GM19463 (cell line): Measurements from ENCODE around the gene PDE4DIP.
"Not testable (repeated sequence)": the region's sequence is repeated elsewhere in the genome, so short reads cannot be mapped to it uniquely, and the experiment has no call there.

Experiments
- ATAC-seq: cut with Tn5 transposase; IDR thresholded peaks from one replicate; pipeline ENCODE4 v1.9.1; 2021; ENCODE audit warnings: mild to moderate bottlenecking, moderate library complexity; ENCODE audit not compliant: unreplicated experiment

The PDE4DIP gene

DNA sequence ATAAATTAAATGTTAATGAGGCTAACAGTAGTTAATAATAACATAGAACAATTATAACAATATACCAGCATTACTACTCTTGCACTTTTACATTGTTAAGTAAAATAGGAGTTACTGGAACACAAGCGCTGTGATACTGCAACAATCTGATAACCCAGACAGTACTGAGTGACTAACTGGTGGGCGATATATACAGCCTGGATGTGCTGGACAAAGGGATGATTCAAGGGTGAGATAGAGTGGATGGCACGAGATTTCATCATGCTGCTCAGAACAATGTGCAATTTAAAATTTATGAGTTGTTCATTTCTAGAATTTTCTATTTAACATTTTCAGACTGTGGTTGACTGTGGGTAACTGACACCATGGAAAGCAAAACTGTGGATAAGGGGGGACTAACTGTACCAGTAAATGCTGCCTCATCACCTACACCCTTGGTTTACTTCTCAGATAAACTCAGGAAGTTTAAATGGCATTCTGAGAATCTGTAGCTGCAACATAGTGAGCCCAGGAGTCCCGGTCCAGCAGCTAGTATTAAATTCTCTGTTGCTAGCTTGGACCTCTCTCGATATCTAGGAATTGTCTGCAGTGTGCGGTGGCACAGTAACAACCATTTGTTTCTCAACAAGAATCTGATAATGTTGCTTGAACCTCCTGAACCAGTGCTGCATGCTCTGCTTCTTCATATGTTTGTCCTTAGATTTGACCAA is 24.9 kb downstream of the PDE4DIP start:
- not testable (repeated sequence) for ATAC-seq

DNA sequence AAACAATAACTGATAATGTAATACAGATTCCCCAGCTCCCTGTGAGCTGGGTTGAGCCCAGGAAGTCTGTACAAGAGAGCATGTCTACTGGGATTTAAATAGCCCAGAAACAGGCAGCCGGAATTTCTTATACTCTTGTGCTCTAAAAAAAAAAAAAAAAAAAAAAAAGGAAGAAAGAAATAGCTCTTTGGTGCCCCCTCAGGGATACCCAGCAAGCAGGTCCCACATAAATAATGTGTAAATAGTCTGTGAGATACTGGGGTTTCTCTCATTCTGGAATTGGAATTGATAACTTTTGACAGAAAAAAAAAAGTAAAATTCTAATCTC is 25.4 kb downstream of the PDE4DIP start:
- ATAC-seq: not testable (repeated sequence)

DNA sequence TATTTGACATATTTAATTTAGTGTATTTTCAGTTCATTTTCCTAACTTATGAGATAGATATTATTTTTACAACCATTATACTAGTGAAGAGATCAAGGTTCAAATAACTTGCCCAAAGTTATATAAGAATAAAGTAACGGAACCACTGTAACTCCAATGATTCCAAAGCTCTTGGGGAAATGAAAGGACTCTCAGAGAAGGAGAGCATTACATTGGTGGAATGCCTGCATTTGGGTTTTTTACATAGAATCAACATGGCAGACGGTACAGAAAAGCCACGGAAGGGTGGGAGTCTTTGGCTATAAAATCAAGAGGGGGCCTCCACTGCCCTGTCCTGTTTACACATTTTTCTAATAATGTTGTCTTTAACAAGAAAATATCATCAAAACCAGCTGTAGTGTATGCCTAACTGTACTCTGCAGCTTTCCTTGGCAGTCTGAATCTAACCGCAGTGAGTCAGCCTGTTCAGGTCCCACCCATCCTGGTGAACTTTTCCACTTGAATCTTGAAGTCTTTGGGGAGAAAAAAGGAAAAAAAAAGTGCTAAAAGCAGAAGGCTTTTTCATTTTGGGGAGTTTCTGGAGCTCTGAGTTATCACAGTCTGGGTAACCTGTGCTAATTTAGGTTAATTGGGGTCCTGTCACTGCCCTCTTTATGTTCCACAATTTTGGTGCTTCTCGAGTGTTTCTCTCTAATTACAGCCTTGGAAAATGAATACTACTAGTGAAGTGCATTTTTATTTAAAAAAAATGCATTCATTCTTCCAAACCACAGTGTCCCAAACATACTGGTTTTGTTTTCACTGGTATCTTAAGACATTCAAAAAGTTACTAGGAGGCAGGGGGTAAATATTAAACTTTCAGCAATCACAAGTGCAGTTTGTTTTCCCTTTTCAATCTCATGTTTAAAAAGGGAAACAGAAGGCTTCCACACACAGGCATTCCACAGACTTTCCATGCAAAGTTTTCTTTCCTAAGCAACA is 30.5 kb downstream of the PDE4DIP start:
- not testable (repeated sequence) for ATAC-seq

DNA sequence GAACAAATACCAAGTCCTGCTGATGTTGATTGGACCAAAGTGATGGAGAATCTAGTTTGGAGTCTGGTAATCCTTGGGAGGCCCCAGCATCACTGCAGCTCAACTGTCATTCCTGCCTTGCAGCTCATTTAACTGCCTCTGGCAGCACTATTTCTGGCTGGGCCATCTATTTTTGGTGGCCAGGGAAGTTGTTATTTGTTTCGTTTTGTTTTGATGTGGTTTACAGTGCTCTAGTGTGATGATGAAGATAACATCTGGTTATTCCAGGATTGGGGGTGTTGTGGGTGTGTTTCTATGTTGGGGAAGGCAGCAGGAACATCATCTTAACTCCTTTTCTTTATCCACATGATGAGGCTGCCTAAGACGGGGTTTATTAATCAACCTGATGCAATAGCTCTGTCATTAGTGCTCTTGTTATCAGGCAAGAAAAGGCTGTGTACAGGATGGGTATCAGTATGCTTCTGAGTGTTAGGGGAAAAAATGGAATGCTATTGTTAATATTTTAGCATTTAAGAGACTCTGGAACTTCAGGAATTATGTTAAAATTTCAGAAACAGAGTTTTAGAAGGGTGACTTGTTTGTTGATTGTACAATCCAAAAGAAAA is 35.7 kb downstream of the PDE4DIP start:
- ATAC-seq: not testable (repeated sequence)

DNA sequence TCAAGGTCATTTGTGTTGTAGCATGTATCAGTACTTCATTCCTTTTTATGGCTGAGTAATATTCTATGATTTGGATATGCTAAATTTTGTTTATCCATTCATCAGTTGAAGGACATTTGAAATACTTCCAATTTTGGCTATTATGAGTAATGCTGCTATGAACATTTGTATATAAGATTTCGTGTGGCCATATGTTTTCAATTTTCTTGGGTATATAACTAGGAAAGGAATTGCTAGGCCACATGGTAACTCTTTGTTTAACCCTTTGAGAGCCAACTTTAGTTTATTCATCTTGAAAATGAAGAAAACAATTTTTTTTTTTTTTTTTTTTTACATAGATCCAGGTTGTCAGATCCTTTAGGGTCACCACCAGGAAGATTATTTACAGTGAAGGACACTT is 37.0 kb downstream of the PDE4DIP start:
- not testable (repeated sequence) for ATAC-seq

DNA sequence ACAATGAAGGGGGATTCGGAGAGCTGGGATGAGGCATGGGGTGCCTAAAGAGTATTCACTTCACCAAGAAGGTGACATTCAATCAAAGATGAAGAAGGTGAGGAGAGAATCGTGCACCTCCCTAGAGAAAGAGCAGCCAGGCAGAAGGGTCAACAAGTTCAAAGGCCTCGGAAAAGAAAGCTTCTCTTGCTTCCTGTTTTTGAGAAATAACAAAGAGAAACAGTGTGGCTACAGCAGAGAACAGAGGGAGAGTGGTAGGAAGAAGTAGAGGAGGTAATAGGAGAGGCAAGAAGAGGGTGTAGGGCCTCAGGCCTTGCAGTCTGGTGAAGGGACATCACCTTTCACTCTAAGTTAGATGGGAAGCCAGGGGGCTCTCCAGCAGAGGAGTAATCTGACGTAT is 41.0 kb downstream of the PDE4DIP start:
- peak; percentile 54 for ATAC-seq

DNA sequence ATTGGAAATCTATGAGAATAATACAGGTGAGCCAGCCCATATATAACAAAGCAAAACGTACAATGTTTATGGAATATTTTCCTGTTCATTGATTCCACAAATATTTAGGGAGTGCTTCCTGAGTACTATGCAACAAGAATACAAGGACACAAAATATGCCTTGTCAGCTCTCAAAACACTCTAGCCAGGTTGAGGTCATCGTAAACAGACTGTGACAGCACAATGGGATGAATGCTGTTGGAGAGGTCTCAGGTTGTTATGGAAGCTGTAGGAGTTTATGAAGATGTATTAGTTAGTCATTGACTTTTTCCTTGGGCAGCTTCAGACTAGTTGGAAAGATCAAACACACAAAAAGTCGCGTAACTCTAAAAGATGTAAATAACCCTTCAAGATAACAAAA is 42.1 kb downstream of the PDE4DIP start:
- not testable (repeated sequence) for ATAC-seq

DNA sequence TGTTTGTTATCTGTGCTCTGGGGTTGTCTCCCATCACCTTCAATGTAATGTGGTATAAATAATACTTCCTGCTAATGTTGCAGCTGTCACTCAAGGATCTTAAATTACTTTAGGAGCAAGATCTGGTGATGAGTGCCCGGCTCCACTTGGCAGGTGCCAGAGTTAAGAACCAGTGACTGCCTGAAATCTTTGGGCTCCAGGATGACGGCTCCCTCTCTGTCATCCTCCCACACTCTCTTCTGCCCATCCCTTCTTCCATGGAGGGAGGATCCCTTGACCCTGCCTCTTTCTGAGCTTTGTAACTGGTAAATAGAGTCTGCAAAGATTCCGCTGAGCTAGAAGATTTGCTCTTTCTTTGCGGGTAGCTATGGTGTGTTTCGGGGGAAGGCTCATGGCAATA is 44.4 kb downstream of the PDE4DIP start:
- ATAC-seq: not testable (repeated sequence)

DNA sequence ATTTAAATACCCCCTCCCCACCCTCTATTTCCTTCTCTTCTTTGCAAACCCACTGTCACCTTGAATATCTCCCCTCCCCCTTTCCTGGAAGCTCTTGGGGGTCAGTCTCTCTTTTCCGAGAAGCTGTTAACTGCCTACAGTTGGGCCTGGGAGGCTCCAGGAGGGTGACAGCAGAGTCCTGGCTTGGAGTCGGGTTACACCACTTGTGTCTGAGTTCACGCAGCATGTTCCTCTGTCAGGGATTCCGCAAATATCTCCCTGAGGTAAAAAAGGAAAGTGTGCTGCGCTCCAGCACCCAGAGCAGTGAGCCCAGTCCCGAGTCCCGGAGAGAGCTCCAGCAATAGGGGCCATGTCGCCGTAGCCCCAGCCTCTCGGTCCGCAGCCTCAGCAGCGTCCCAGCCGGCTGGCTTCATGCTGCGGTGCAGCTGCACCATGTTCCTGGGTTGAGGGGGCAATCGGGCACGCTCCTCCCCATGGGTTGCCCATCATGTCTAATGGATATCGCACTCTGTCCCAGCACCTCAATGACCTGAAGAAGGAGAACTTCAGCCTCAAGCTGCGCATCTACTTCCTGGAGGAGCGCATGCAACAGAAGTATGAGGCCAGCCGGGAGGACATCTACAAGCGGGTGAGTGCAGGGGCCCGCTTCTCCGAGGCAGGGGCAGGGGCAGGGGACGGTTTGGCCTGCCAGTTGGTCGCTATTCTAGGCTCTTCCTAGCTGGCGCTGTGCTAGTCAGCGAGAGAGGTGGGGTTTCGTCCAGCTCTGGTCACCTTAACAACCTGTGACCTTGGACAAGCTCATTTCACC is 45.2 kb downstream of the PDE4DIP start:
- ATAC-seq: not testable (repeated sequence)

DNA sequence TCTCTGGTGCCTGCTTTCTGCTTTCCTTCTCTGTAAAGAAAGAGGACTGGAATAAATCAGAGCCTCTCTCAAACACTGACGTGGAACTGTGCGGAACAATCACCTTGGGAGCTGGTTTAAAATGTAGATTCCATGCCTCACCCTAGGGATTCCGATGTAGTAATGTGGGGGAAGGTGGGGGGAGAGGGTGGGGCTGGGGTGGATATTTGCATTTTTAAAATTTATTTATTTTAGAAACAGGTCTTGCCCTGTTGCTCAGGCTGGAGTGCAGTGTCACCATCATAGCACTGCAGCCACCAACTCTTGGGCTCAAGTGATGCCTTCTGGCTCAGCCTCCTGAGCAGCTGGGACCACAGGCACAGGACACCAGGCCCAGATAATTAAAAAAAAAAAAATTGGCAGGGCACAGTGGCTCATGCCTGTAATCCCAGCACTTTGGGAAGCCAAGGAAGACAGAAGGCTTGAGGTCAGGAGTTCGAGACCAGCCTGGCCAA is 45.9 kb downstream of the PDE4DIP start:
- ATAC-seq: not testable (repeated sequence)

DNA sequence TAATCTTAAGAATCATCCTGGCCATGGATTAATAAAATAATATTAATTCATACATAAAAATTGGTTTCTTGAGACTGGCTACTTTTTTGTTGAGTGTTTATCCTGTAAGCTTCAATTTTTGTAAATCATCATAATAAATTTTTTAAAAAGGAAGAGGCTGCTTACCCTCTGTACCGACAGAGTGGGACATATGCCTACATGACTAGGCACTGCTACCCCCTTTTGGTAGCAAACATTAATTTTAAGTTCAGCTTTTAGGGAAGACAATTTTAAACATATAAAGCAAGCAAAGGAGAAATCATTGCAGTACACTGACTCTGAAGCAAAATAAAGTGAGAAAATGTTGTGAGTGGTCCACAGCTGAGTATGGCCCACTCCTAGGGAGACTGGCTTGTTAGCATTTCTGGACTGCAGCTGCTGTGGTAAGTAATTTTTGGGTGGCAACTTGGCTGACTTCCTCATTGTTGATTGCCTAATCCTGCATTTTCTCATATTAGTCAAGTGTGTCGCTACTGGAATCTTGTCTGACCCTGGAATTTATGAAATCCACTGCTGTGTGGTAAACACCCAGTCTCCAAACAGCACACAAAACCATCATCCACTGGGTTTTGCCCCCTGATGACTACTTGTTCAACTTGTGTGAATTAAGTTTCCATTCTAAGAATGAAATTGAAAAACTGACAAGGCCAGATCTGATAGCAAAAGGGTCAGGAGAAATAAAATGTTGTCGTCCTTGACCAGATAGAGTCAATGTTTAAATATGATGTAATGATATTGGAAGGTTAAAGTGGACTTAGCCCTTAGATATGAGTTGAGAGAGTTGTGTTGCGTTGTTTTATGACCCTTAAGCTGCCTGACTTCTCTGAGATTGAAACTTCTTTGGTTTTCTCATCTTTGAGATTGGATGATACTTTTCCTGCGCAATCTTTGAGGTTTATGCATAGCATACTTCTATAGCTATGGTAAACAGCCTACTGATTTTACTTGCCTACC is 50.4 kb downstream of the PDE4DIP start:
- ATAC-seq: not testable (repeated sequence)

DNA sequence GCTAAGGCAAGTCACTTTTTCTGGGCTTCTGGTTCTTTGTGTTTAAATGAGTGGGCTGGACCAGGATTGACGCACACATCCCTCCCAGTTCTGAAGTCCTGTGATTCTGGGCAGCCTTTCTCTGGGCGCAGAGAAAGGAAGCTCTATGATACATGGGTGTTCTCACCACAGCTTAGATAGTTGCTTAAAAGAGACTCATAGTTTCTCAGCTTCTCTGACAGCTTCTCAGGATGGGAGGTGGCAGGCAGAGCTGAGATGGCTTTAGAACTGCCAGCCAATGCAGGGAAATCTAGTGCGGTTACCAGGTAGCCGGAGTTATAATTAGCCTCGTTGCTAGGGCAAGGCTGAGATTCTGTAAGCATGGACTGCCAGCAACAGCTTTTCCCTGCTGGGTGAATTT is 55.8 kb downstream of the PDE4DIP start:
- not testable (repeated sequence) for ATAC-seq

DNA sequence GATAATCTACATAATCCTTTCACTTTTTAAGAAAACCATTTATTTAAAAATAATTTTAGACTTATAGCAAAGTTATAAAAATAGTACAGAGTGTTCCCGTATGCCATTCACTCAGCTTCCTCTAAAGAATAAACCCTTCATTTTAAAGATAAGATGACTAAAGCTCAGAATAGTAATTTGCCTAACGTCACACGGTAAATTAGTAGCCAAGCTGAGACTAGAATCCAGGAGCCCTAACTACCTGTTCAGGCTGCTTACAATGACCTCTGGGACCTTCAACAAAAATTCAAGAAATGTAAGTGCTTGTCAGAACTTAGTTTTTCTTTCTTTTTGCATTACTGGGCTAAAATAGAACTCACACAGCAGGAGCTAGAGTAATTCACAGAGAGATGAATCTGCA is 56.5 kb downstream of the PDE4DIP start:
- not testable (repeated sequence) for ATAC-seq

DNA sequence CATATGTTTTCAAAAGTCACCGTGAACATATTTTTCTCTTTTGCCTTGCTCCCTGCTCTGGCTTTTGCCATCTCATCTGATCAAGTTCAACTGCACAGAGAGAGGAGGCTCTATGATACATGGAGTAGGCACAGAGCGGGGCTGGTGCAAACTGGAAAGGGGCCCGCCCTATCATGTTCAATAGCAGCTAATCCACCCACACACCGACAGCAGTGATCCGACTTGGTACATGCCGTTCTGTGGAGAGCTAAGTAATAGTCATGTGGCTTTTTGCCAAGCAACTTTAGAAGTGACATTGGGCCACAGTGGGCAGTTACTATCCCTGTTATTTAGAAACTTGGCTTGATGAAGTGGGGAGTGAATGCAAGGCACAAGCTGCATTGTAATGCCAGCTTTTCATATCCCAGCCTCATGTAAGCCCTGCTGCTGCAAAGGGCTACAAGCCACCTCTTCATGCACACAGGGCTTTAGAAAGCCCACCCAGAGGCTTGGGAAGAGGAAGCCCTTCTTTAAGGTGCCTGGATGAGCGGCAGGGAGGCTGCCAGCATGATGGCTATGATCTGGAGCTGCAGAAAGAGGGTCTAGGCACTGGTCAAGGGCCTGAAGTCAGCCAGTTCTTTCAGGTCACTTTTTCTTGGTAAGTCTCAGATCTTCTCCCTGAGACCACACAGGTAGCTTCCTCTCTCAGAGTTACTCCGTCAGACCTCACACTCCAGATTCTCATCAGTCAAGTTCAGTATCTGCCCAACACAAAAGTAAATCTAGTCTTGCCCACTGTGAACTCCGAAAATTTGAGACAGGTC is 57.1 kb downstream of the PDE4DIP start:
- ATAC-seq: not testable (repeated sequence)

DNA sequence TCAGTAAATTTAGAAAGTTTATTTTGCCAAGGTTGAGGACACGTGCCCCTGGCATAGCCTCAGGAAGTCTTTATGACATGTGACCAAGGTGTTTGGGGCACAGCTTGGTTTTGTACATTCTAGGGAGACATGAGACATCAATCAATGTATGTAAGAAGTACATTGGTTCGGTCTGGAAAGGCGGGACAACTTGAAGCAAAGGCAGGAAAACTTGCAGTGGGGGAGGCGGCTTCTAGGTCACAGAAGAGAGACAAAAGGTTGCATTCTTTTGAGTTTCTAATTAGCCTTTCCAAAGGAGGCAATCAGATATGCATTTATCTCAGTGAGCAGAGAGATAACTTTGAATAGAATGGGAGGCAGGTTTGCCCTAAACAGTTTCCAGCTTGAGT is 57.7 kb downstream of the PDE4DIP start:
- not testable (repeated sequence) for ATAC-seq

DNA sequence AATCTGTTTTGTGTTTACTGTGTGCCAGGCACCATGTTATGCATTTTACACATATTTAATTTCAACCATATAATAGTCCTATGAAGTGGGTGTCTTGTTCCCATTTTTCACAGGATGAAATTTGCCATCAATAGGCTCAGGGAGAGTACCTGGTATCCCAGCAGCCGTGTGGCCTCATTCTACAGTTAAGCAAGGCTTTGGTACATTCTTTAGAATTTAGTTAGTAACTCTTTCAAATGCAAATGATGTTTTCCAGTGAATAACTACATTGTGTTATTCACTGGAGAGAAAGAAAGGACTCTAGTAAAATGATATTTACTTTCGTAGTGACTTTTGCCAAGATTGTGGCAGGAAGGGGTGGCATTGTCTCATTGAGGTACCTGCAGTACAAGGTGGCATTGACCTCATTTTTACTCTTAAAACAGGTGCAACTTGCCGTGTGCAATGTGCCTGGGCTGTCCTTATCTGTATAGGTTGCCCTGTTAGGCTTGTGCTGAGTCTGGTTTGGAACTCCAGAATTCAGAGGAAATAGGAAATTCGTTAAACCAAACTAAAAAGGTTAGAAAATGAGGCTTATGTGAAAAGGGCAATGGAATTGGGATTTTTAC is 65.1 kb downstream of the PDE4DIP start:
- ATAC-seq: not testable (repeated sequence)

DNA sequence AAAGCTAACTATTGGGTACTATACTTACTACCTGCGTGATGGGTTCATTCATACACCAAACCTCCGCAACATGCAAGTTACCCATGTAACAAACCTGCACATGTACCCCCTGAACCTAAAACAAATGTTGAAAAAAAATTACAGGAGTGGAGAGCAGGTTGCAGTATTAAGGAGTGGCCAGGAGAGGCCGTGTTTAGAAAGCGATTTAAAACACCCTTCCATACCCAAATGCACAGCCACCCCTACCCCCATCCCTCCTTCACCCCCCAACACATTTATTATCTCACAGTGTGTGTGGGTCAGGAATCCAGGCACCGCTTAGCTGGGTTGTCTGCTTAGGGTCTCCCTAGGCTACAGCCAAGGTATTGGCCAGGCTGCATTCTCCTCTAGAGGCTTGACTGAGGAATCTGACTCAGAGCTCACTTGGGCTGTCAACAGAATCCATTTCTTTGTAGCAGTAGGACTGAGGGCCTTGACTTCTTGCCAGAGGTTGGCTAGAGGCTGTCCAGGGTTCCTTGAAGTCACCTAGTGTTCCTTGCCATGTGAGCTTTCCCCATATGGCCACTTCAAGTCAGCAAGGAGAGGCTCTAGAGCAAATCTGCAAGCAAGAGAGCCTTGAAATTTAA is 67.2 kb downstream of the PDE4DIP start:
- ATAC-seq: not testable (repeated sequence)

DNA sequence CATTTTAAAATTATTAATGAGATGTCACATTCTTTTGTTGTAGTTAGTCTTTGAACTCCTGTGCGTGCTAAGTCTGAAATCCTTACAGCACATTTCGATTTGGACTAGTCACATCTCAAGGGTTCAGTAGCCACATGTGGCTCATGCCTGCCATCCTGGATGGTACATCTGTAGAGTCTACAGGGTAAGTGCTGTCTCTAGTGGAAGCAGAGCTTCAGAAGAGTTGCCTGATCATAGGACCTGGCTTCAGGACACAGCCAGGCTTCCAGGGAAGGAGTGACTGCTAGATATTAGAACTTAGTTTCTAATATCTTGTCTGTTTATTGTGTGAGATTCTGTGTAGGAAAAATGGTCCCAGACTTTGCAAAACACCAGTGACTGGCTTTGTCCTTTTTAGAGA is 72.0 kb downstream of the PDE4DIP start:
- ATAC-seq: not testable (repeated sequence)
